Putamen (tissue), 1 donor: Measurements from ENCODE around the gene VOPP1.

ENCODE experiments used
- DNase-seq: peaks from one replicate; pipeline ENCODE4 v3.0.0-alpha.2; 2016; ENCODE audit warnings: low spot score

The VOPP1 gene

DNA sequence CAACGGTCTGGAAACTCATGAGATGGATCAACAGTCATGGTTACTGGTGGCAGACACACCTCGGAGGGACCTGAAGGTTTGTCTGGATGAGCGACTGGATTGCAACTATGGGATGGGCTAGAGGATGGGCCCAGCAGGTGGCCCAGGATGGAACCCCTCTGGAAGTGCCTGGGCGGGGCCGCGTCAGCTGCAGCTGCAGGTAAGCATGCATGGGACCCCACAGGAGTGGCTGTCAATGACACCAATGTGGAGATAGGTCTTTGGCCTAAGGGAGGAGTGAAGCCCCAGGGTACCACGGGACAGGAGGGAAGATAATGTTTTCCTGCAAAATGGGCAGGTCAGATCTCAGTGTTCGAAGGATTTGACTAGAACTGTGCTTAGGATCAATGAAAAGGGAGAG is 103.8 kb downstream of the VOPP1 start:
- no peak for DNase-seq

DNA sequence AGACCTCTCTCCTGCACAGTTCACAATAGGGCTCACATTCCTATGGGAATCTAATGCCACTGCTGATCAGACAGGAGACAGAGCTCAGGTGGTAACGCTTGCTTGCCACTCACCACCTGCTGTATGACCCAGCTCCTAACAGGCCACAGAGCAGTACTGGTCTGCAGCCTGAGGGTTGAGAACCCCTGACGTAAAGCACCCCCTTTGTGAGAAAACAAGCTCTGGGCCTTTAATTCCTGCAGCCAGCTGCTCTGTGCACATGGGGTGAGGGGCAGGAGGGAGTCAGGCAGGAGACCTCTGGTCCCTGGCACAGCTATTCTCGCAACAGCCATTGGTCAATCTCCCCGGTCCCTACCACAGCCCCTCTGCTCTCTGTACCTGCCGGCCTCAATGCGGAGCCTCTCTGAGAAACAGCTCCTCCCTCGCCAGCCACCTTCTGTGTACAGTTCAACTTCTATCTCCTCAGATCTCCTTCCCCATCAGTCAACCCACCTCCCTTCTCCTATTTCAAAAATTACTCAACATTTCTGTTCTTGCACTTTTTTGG is 105.2 kb downstream of the VOPP1 start:
- no peak for DNase-seq

DNA sequence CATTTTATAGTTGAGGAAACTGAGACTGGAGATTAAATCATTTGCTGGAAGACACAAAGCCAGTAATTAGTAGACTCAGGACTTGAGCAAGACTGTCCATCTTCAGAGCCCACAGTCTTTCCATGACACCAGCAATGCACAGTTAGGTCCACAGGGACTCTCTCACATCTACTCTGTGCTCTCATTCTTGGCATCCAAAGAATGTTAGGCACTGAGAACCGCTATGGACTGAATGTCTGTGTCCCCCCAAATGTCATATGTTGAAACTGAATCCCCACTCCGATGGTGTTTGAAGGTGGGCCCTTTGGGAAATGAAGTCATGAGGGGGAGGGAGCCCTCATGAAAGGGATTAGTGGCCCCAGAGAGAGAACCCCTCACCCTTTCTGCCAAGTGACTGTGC is 106.6 kb downstream of the VOPP1 start:
- DNase-seq, result no peak

DNA sequence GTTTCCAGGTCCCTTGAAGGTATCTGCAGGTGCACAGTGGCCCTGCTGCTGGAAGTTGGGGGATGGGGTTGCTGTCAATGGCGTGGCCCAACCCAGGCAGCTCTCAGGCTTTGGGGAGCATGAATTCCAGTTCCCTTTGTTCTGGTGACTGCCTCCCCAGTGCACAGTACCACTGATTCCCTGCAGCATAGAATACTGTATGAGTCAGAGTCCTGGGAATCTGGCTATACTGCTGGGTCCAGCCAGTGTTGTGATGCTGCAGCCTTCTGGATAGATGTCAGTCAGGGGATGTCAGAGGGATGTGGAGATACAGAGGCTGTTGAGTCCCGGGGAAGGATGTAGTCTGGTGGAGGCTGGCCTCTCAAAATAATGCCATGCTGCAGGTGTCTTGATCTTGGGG is 107.9 kb downstream of the VOPP1 start:
- no peak for DNase-seq

DNA sequence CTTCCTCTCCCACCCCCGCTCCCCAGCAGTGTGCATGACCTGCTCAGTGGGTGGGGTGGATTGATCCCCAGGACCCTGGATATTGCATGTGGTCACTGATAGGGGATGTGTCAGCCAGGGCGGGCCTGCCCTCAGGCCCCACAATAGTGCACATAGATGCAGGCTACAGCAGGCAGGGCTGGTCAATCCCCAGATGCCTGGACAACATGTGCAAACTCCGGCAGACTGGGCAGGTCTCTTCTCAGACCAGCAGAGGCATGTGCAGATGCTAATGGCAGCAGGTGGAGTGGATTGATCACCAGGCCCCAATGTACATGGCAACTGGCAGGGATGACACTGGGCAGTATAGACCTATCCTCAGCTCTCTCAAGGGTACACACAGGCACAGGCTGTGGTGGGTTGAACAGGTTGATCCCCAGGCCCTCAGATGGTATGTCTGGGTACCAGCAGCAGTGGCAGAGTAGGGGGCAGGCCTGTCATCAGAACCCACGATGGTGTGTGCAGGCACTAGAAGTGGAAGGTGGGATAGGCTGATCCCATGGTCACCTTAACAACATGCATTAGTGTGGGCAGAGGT is 108.5 kb downstream of the VOPP1 start:
- DNase-seq, result no peak

DNA sequence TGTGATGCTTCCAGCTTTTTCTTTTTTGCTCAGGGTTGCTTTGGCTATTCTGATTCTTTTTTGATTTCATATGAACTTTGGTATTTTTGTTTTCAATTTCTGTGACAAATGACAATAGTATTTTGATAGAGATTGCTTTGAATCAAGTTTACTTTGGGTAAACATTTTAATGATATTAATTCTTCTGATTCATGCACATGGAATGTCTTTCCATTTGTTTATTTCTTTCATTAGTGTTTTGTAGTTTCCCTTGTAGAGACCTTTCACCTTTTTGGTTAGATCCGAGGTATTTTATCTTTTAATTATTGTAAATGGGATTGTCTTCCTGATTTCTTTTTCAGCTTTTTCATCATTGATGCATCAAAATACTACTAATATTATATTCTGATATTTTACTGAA is 114.0 kb downstream of the VOPP1 start:
- no peak for DNase-seq

DNA sequence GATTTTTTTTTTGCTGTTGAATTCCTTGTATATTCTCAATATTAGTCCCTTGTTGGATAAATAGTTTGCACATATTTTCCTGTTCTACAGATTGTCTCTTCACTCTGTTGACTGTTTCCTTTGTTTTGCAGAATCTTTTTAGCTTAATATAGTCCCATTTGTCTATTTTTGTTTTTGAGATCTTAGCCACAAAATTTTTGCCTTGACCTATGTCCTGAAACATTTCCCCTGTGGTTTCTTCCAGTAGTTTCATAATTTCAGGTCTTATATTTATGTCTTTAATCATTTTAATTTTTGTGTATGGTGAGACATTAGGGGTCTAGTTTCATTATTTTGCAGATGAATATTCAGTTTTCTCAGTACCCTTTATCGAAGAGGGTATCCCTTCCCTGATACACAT is 114.5 kb downstream of the VOPP1 start:
- no peak for DNase-seq

DNA sequence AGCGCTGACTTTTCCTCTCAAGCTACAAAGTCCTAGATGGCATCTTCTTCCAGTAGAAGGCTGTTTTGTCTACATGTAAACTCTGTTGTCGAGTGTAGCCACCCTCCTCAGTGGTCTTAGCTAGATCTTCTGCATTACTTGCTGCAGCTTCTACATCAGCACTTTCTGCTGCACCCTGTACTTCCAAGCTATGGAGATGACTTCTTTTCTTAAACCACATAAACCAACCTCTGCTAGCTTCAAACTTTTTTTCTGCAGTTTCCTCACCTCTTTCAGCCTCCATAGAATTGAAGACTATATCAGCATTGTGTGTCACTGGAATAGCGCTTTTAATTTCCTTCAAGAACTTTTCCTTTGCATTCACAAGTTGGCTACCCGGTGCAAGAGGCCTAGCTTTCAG is 119.3 kb downstream of the VOPP1 start:
- no peak for DNase-seq

DNA sequence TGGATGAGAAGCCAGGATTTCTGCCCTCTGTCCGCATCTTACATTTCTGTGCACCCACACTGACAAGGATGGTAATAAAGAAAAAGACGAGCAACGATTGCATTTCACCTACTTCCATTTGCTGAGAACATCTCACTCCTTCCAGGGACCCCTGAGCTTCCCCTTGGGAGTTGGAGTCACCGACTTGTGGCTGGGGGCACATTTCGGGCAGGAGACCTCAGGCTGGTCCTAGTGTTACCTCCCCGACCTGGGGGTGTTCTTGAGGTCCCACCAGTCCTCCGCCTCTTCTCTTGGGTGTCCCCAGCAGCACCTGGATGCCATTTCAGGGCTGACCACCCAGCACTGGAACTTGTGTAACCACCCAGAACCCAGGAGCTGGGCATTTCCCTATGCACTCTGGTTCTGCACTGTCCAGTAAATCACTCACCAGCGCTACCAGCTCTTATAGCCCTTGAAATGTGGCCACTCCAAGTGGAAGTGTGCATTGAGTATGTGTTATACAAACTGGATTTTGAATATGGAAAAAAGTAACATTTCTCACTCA is 122.2 kb downstream of the VOPP1 start:
- no peak for DNase-seq

DNA sequence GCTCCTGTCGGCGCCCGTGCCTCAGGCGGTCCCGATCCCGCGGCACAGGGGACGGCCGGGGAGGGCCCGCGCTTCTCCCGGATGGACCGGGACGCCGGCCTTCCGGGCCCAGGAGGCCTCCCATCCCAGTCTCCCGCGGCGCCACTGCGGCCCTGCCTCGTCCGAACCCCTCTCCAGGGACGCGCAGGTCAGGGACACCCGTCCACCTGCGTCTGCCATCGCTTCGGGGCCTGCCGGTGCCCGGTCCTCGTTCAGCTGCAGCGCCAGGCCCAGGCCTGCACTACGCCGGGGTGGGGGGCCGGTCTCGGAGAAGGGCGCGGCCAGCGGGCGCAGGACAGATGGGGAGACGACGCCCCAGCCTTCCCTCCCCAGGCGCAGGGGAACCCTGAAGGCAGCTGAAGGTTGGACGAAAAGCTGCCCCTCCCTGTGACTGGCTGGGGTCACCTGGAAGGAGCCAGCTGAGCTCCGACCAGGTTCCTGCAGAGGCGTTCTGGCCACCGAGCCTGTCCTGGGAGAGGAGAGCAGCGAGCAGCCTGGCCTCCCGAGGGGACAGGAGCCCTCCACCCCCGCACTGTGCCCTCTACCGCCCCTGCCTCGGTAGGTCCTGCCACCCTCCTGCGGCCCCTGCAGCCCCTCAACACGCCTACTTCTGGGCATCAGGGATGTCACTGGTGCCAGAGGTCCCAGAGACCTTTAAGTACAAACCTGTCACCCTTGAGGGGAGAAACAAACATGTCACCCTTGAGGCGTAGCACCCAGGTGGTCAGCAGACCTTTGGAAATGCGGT is 122.9 kb downstream of the VOPP1 start:
- no peak for DNase-seq

DNA sequence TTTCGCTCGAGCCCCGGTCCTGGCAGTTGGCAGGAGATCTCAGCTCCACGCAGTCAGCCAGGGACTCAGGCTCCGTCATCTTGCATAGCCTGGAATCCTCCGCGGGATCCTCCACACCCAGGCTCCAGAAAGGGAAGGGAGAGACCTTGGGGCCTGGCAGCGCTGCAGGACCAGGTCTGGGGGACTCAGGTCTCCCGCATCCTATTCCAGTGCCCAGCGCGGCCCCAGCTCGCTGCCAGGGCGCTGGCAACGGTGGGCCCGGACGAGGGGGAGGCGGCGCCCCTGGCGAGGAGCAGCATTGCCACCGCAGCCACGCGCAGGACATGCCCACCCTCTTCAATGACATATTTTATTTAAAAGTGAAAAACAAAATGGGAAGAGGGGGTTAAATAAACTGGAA is 123.8 kb downstream of the VOPP1 start:
- DNase-seq, result no peak

DNA sequence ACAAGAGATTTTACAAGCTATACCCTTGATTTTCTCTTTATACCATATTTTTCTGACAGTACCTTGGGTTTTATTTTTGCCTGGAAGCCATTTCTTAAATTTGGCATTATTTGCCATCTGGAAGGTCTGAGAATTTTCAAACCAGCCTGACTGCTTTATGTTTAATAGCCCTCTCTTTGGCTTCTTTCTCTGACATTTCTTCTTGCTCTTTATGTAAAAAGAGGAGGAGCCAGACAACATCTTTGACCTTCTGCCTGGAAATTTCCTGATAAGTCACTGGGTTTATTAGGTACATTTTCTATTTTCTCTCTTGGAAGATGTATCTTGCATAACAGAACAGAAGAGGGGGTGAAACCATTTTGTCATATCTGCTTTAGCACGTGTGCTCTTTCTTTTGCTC is 127.5 kb downstream of the VOPP1 start:
- no peak for DNase-seq

DNA sequence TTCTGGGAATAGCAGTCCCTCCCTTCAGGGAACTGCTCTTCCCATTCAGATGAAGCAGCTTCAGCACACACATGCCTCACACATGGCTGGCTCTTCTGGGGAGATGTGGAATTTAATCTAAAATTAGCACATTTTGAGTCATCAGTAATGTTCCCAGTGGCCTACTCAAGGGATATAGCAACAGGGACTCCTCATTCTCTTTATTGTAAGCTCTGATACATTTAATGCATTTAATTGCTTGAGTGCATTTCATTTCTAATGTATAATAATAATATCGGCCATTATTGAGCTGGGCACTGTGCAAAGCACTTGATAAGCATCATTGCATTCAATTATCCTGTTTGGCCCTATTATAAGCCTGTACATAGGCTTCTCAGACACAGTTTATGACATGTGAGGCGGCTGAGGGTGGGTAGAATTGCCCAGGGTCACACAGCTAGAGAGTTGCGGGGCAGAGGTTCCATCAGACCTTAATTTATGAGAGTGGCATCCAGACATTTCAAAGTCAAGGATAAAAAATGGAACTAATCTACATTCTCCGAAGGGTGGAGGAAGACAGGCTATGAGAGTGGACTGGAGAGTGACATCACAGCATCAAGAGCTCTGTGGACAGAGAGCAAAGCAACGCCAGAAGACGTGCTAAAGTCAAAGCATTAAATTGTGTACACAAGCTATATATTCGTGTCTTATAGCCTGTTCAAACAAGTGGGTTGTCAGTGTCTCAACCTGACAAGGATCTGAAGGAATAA is 130.4 kb downstream of the VOPP1 start:
- peak; percentile 47 for DNase-seq

DNA sequence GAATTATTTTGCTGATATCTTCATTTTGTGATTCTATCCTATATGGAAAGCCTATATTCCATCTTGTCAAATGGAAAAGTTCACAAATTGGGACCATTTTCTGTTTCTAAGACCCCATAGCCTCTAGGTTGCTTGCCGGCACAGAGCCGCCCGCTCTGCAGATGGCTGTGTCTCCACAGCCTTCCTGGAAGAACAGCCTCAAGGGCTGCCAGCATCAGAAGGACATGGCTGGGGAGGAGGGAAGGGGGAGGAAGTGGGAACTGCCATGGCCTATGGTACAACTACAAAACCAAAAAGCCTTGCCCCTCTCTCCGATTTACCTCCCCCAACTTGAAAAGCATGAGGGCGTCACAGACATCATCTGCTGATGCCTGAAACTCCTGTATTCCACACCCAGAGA is 131.3 kb downstream of the VOPP1 start:
- DNase-seq, result no peak

DNA sequence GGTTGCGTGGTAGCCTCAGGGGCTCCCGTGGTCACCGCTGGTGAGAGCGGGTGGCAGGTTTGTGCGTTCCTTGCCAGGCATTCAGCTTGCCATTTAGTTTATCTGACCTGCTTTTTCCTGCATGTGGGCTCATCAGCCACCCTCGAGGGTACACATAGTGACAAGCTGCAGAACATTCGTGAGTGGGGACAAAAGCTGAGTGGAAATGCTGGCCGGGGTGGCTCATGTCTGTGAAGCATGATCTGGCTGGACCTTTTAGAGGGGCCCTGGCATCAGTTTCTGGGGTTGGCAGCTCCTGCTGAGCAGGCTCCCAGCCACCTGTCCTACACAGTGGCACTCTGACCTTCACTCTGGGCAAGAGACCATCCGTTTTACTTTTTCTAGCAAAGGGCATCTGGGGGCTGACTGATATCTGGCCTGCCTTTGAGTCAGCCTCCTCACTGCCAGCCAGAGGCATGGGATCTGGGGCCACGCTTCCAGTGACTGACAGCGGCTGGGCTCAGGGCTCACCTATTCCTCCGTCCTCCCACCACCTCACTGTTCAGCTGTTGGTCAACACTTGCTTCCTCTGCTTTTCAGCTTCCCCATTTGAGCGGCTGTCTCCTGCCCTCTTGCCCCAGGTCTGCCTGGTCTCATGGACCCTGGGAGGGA is 132.1 kb downstream of the VOPP1 start:
- no peak for DNase-seq

DNA sequence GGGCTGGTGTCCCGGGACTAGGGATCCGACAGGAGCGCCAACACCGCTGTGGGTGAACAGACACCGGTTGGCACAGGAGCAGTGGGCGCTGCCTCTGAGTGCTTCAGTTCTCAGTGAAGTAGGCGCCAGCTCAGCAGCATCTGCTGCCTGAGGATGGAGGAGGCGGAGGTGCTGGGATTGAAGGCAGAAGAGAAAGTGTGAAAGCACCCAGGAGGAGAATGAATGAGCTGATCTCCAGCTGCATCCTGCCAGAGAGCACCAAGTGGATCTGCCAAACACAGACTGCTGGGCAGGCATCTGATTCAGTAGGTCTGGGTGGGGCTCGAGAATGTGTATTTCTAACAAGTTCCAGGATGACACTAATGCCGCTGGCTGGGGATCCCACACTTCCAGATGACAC is 132.7 kb downstream of the VOPP1 start:
- DNase-seq, result peak; percentile 71

DNA sequence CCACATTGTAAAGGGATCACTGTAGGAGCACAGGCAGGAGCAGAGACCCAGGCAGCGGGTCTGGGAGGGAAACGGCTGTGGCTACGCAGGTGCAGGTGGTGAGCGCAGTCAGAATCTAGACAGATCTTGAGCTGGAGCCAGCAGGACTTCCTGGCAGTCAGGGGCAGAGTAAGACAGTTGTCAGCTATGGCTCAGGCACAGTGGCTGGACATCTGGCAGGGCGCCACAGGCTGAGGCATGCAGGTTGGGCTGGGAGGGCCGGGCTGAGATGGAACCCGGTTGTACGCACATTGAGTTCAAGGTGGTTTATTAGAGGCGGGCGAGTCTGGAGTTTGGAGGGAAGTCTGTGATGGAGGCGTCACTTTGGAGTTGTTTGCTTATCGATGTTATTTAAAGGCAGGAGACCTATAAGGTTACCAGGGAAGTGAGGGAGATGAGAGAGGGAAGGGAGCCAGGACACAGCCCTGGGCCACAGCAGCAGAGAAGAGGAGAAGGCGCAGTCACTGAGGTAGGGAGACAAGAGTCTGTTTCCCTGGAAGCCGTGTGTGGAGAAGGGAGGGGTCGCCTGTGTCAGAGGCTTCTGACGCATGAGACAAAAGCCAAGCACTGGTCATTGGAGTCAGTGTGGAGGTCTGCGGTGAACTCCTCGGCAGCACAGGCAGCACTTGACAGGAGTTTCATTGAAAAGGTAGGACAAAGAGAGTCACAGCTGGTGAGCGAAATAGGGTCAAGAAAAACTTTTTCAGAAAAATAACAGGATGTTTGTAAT is 133.4 kb downstream of the VOPP1 start:
- no peak for DNase-seq

DNA sequence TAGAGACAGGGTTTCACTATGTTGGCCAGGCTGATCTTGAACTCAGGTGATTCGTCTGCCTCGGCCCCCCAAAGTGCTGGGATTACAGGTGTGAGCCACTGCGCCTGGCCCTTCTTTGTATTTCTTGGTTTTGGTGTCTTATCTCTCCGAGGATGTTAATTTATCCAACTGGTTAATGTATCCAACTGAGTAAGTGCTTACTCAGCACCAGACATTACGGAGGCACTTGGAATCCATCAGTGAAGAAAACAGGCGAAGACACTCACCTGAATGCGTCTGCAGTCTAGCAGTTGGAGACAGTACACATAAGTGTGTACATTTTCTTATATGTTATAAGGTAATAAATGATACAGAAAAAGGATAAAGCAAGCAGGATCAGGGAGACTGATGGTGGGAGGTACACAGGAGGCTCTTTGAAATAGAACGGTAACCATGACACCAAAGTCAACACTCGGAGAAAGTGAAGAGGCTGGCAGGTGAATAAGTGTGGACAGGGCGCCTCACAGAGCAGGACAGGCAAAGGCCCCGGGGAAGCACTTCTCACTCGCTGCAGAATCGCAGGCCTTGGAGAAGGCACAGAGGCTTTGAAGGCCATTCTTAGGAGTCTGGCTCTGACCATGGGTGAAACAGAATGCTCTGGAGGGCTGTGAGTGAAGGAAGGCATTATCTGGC is 134.1 kb downstream of the VOPP1 start:
- no peak for DNase-seq

DNA sequence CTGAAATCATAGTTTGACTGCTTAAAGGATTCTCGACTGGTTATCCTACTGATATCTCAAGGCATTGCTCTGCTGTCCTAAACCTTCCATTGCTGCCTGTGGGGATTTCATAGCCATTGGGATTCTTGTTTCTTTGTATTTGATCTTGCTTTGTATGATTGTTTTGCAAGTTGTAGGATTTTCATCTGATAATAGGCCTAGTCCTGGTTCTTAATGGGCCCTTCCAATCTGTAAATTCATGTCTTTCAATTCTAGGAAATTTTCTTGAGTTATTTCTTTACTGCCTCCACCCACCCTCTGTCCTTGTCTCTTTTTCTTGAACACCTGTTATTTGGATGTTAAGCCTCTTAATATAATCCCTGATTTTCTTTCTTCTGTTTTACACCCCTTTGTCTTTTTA is 134.9 kb downstream of the VOPP1 start:
- DNase-seq, result no peak

DNA sequence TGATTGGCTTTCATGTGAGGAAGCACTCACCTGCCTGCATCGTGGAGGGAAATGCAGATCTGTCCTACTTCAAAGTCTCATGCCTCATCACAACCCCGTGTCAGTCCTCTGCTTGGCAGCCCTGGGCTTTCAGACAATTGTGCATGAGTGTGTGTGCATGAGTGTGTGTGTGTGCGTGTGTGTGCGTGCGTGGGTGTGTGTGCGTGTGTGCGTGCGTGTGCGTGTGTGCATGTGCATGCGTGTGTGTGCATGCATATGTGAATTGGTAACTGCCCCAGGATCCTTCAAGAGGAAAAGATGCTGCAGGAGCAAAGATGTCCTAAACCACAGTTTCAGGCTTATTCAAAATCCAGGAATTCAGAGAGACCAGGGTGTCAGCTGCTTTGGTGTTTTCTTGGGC is 135.8 kb downstream of the VOPP1 start:
- no peak for DNase-seq

DNA sequence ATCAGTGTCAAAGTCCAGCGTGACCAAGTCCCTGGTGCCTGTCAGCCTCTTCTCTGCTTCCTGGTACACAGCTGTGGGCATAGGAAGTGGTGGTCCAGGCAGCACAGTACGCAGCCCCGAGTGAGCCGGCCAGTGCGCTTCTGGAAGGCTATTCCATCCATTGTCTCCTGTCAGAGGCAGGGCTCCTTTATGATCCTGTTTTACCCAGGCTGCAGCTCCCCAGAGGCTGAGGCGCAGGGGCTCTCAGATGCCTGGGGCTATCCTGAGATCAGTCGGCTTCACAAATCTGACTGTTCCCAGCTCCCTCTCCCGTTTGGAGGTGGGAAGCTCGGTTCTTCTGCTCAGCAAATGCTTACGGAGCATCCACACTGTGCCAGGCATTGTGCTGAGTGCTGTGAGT is 136.8 kb downstream of the VOPP1 start:
- DNase-seq, result no peak
